Liver (tissue), 9 donors: Measurements from ENCODE around the gene MARCHF10. TPM values are rescaled to one million over a fixed set of nuclear protein-coding genes. Genes with fewer than 3 reads are reported as not detected.

ENCODE experiments used
- DNase-seq: peaks from one replicate; pipeline ENCODE4 v3.0.0-alpha.2; 2017; ENCODE audit warnings: low spot score
- H3K27ac ChIP-seq, 2 donors: one replicate each; pipeline ENCODE4 v1.7.0; 2013; ENCODE audit warnings: inconsistent platforms in 2 of 2, low read length in 2 of 2, control low read depth in 1 of 2, low read depth in 1 of 2, mild to moderate bottlenecking in 1 of 2
- H3K27me3 ChIP-seq, 4 donors: one replicate each; pipeline versions ENCODE4 v1.6.1 to v1.7.0; 2013; ENCODE audit warnings: low read length in 3 of 4, inconsistent platforms in 1 of 4, mild to moderate bottlenecking in 1 of 4, moderate library complexity in 1 of 4; ENCODE audit not compliant: control insufficient read depth in 4 of 4, insufficient read depth in 4 of 4
- H3K36me3 ChIP-seq, 4 donors: one replicate each; pipeline versions ENCODE4 v1.6.1 to v1.7.0; 2013; ENCODE audit warnings: low read length in 3 of 4, mild to moderate bottlenecking in 3 of 4, low read depth in 1 of 4, moderate library complexity in 1 of 4; ENCODE audit not compliant: control insufficient read depth in 4 of 4, insufficient read depth in 3 of 4
- H3K4me1 ChIP-seq, 4 donors: one replicate each; pipeline versions ENCODE4 v1.6.1 to v1.7.0; 2013; ENCODE audit warnings: low read length in 3 of 4, mild to moderate bottlenecking in 3 of 4, moderate library complexity in 1 of 4; ENCODE audit not compliant: control insufficient read depth in 4 of 4, insufficient read depth in 4 of 4
- H3K4me3 ChIP-seq, 3 donors: one replicate each; pipeline versions ENCODE4 v1.6.1 to v1.7.0; 2013; ENCODE audit warnings: low read length in 3 of 3, control low read depth in 1 of 3, low read depth in 1 of 3, mild to moderate bottlenecking in 1 of 3
- H3K9ac ChIP-seq, 2 donors: one replicate each; pipeline ENCODE4 v1.7.0; 2013; ENCODE audit warnings: low read length in 2 of 2, mild to moderate bottlenecking in 2 of 2, moderate library complexity in 2 of 2, control low read depth in 1 of 2, low read depth in 1 of 2
- H3K9me3 ChIP-seq, 4 donors: one replicate each; pipeline versions ENCODE4 v1.6.1 to v1.7.0; 2013; ENCODE audit warnings: low read length in 3 of 4; ENCODE audit not compliant: control insufficient read depth in 4 of 4
- EGR1 ChIP-seq, 2 donors: IDR thresholded peaks; 2 replicates each; pipeline ENCODE4 v1.6.1; 2016 to 2018; ENCODE audit warnings: antibody characterized with exemption in 2 of 2, low read depth in 2 of 2
- FOXA1 ChIP-seq: IDR thresholded peaks from 2 replicates; pipeline ENCODE4 v1.6.1; 2016; ENCODE audit warnings: antibody characterized with exemption
- GABPA ChIP-seq, 2 donors: IDR thresholded peaks in 1 of 2; conservative IDR thresholded peaks in 1 of 2; 2 replicates each; pipeline ENCODE4 v1.6.1; 2016; ENCODE audit warnings: antibody characterized with exemption in 2 of 2, mild to moderate bottlenecking in 1 of 2, moderate library complexity in 1 of 2
- HNF4G ChIP-seq: IDR thresholded peaks from 2 replicates; pipeline ENCODE4 v1.6.1; 2016; ENCODE audit warnings: antibody characterized with exemption
- JUND ChIP-seq, 2 donors: IDR thresholded peaks; 2 replicates each; pipeline ENCODE4 v1.6.1; 2016; ENCODE audit warnings: antibody characterized with exemption in 2 of 2
- NR2F2 ChIP-seq: IDR thresholded peaks from 2 replicates; pipeline ENCODE4 v1.6.1; 2016; ENCODE audit warnings: antibody characterized with exemption
- RAD21 ChIP-seq, 2 donors: IDR thresholded peaks; 2 replicates each; pipeline ENCODE4 v1.6.1; 2016; ENCODE audit warnings: antibody characterized with exemption in 2 of 2, mild to moderate bottlenecking in 2 of 2
- RXRA ChIP-seq, 2 donors: IDR thresholded peaks; 2 replicates each; pipeline ENCODE4 v1.6.1; 2017 to 2018; ENCODE audit warnings: antibody characterized with exemption in 2 of 2, mild to moderate bottlenecking in 1 of 2
- SP1 ChIP-seq: IDR thresholded peaks from 2 replicates; pipeline ENCODE4 v1.6.1; 2018; ENCODE audit warnings: antibody characterized with exemption, mild to moderate bottlenecking
- TAF1 ChIP-seq: conservative IDR thresholded peaks from 2 replicates; pipeline ENCODE4 v1.6.1; 2016; ENCODE audit warnings: antibody characterized with exemption, mild to moderate bottlenecking
- YY1 ChIP-seq: IDR thresholded peaks from 2 replicates; pipeline ENCODE4 v1.6.1; 2016; ENCODE audit warnings: antibody characterized with exemption, mild to moderate bottlenecking
- WGBS: extraction: QIAGEN DNeasy Blood & Tissue Kit; methylation state at CpG from one replicate; pipeline ENCODE4 v1.1.7; 2013; 5-methylcytosine and 5-hydroxymethylcytosine counted together
- polyA plus RNA-seq, 2 donors: library from polyadenylated mRNA; stranded (reverse) in 1 of 2; unstranded in 1 of 2; fragments of 200-250 nt in 1 of 2; fragments of >200 nt in 1 of 2; fragmentation: Nextera tagmentation in 1 of 2; extraction: Ambion mirVana in 1 of 2; gene quantifications; one replicate each; pipeline versions ENCODE4 v1.2.1 to v1.2.3, GENCODE V29; 2013 to 2015
- total RNA-seq, 2 donors: library from RNA; depleted of rRNA; stranded (reverse); fragments of >200 nt; gene quantifications; one replicate each; pipeline ENCODE4 v1.2.3, GENCODE V29; 2014
- TF ChIP-seq, protein P1 (sequence below): IDR thresholded peaks from 2 replicates; pipeline ENCODE4 v1.6.1; 2016; ENCODE audit warnings: antibody characterized with exemption
- TF ChIP-seq, protein P2 (sequence below): IDR thresholded peaks from 2 replicates; pipeline ENCODE4 v1.6.1; 2016; ENCODE audit warnings: antibody characterized with exemption
- TF ChIP-seq, protein P3 (sequence below): IDR thresholded peaks from 2 replicates; pipeline ENCODE4 v1.6.1; 2016; ENCODE audit warnings: antibody characterized with exemption, mild to moderate bottlenecking
- donor health status: healthy.
- donor health status: healthy.
- donor health status: healthy.
- donor health status: healthy.
- donor health status: healthy.

The MARCHF10 gene
- total and polyA plus RNA-seq, 4 donors = not detected

DNA sequence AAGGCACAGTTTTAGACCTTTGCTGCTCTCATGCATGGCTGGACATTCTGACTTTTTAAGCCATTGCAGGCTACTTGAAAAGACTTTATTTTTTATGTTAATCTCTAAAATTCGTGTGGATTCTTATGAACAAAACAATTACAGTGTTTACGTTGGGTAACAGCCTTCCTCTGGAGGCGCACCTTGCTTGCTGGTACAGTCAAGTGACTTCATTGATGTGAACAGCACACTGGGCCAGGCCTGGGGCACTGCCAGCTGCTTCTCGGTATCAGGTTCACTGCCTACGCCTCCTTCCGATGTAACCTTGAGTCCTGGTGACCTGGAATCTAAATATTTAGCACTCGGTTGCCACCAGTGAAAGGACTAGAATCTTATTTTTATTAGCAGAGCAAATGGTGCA lies 27.8 kb downstream of the MARCHF10 start:
- WGBS = 73% methylated on average over 7 of the region's 7 CpGs
- no peak for DNase-seq
- Histone ChIP-seq H3K36me3 (no peaks in the 10 kb centered on the region), H3K4me3 (no peak overlapping the region), H3K27me3 (peaks cover 0 to 3% (median 0%) of the 10 kb centered on the region in 4 donors), H3K9me3 (no peaks in the 10 kb centered on the region), H3K27ac (no peak overlapping the region), H3K4me1 (no peaks in the 10 kb centered on the region), H3K9ac (no peak overlapping the region)
- TF ChIP-seq TAF1 = no peak
- TF ChIP-seq RXRA (IDR thresholded peaks at IDR 0.05) = no peak
- no peak for TF ChIP-seq RAD21 (IDR thresholded peaks at IDR 0.05)
- no peak for TF ChIP-seq YY1

DNA sequence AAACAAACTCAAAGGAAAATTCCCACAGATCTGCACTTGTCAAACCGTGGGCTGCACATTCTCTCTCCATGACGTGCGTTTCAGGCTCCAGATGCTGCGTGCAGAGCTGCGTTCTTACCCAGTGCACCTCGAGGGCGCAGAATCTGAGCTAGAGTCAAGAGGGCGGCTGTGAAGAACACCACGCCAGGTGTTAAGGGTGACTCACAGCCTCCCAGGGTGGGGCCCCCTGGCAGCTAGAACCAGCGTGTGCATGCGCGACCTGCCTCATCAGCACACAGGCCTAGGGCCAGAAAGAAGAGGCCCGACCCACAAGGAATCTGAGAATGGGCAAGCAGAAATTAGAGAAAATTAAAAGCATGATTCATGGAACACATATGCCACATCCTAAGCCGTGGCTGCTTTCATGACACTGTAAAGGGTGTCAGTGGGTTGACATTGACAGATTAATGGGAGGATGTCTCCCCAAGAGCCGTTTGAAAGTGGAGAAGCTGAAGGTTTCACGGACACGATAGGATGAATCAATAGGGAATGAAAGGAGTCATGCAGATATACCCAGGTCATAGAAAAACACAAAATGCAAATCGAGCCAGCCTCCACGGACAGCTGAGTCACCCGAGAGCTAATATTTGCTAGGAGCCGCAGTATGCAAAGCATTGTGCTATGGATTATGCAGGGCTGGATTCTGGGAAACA lies 29.0 kb downstream of the MARCHF10 start:
- Histone ChIP-seq H3K4me1 (no peaks in the 10 kb centered on the region), H3K27me3 (peaks cover 0 to 3% (median 0%) of the 10 kb centered on the region in 4 donors), H3K36me3 (no peaks in the 10 kb centered on the region), H3K9me3 (peaks cover 0 to 2% (median 0%) of the 10 kb centered on the region in 4 donors), H3K27ac (no peak overlapping the region), H3K9ac (no peak overlapping the region), H3K4me3 (no peak overlapping the region)
- no peak for TF ChIP-seq FOXA1
- TF ChIP-seq, protein P1, sequence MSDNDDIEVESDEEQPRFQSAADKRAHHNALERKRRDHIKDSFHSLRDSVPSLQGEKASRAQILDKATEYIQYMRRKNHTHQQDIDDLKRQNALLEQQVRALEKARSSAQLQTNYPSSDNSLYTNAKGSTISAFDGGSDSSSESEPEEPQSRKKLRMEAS = no peak
- TF ChIP-seq TAF1 = no peak
- TF ChIP-seq GABPA (IDR thresholded peaks at IDR 0.05 in 1 of 2, conservative IDR thresholded peaks at IDR 0.05 in 1 of 2) = no peak
- TF ChIP-seq, protein P2, sequence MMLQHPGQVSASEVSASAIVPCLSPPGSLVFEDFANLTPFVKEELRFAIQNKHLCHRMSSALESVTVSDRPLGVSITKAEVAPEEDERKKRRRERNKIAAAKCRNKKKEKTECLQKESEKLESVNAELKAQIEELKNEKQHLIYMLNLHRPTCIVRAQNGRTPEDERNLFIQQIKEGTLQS = no peak
- no peak for TF ChIP-seq RAD21 (IDR thresholded peaks at IDR 0.05)
- no peak for TF ChIP-seq SP1
- TF ChIP-seq HNF4G = no peak
- no peak for TF ChIP-seq NR2F2
- no peak for DNase-seq
- WGBS = 73% methylated on average over 21 of the region's 21 CpGs

DNA sequence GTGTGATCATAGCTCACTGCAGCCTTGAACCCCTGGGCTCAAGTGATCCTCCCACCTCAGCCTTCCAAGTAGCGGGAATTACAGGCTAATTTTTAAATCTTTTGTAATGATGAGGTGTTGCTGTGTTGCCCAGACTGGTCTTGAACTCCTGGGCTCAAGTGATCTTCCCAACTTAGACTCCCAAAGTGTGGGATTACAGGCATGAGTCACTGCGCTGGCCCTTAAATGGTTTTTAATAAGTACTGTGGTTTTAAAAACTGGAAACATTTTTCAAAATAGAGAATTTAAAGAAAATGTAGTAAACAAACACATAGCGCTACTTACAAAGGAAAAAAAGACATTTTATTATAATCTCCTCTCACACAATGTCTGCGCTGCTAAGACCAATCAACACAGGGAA lies 32.2 kb downstream of the MARCHF10 start:
- H3K4me3 ChIP-seq = no peak overlapping the region
- no peak overlapping the region for H3K9ac ChIP-seq
- H3K27me3 ChIP-seq = no peaks in the 10 kb centered on the region
- TF ChIP-seq TAF1 (no peak), FOXA1 (no peak), YY1 (no peak), RXRA (IDR thresholded peaks at IDR 0.05) (no peak), JUND (IDR thresholded peaks at IDR 0.05) (no peak), RAD21 (IDR thresholded peaks at IDR 0.05) (no peak), EGR1 (IDR thresholded peaks at IDR 0.05; ENCODE audit: low read depth in 2 of 2) (no peak), SP1 (no peak)
- TF ChIP-seq, protein P3, sequence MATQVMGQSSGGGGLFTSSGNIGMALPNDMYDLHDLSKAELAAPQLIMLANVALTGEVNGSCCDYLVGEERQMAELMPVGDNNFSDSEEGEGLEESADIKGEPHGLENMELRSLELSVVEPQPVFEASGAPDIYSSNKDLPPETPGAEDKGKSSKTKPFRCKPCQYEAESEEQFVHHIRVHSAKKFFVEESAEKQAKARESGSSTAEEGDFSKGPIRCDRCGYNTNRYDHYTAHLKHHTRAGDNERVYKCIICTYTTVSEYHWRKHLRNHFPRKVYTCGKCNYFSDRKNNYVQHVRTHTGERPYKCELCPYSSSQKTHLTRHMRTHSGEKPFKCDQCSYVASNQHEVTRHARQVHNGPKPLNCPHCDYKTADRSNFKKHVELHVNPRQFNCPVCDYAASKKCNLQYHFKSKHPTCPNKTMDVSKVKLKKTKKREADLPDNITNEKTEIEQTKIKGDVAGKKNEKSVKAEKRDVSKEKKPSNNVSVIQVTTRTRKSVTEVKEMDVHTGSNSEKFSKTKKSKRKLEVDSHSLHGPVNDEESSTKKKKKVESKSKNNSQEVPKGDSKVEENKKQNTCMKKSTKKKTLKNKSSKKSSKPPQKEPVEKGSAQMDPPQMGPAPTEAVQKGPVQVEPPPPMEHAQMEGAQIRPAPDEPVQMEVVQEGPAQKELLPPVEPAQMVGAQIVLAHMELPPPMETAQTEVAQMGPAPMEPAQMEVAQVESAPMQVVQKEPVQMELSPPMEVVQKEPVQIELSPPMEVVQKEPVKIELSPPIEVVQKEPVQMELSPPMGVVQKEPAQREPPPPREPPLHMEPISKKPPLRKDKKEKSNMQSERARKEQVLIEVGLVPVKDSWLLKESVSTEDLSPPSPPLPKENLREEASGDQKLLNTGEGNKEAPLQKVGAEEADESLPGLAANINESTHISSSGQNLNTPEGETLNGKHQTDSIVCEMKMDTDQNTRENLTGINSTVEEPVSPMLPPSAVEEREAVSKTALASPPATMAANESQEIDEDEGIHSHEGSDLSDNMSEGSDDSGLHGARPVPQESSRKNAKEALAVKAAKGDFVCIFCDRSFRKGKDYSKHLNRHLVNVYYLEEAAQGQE = no peak
- no peak for DNase-seq
- no peaks in the 10 kb centered on the region for H3K36me3 ChIP-seq
- 91% methylated on average over 4 of the region's 4 CpGs for WGBS
- H3K4me1 ChIP-seq = no peaks in the 10 kb centered on the region
- no peak overlapping the region for H3K27ac ChIP-seq
- H3K9me3 ChIP-seq = peaks cover 0 to 3% (median 0%) of the 10 kb centered on the region in 4 donors
